Measurements from ENCODE around the gene TADA2A. TPM values are rescaled to one million over a fixed set of nuclear protein-coding genes. Genes with fewer than 3 reads are reported as not detected.

TADA2A gene
- total RNA-seq, 2 donors from 2014 or later, result 8.1 to 14.7 TPM

- peaks cover 20 to 30% of the 10 kb centered on the region in 2 donors for H3K4me1 ChIP-seq (ENCODE audit: control insufficient read depth in 1 of 2, low read depth in 2 of 2)
- no peaks in the 10 kb centered on the region for H3K27me3 ChIP-seq (replicated peaks; ENCODE audit: insufficient read depth)
- ATAC-seq (ENCODE audit: insufficient number of reproducible peaks, low FRiP score, low read depth), result peak; percentile 95
- peak; percentile 79 for DNase-seq (ENCODE audit: low spot score)
- TF ChIP-seq CTCF (IDR thresholded peaks at IDR 0.05), result no peak
- peak overlapping the region; percentile 83 to 84 for H3K27ac ChIP-seq
- H3K36me3 ChIP-seq, result no peaks in the 10 kb centered on the region
- H3K9me3 ChIP-seq, result no peaks in the 10 kb centered on the region
- H3K4me3 ChIP-seq, result peak overlapping the region; percentile 99
Measured at GRCh38 chr17:37488607-37489196, 82.0 kb downstream of the TADA2A start.

- DNase-seq (ENCODE audit: low spot score), result no peak
- no peaks in the 10 kb centered on the region for H3K9me3 ChIP-seq
- H3K4me1 ChIP-seq (ENCODE audit: control insufficient read depth in 1 of 2, low read depth in 2 of 2), result peaks cover 20 to 30% of the 10 kb centered on the region in 2 donors
- no peaks in the 10 kb centered on the region for H3K27me3 ChIP-seq (replicated peaks; ENCODE audit: insufficient read depth)
- peak within 1 kb of the TSS; percentile 83 to 84 for H3K27ac ChIP-seq
- H3K36me3 ChIP-seq, result no peaks in the 10 kb centered on the region
- peak; percentile 69 for ATAC-seq (ENCODE audit: insufficient number of reproducible peaks, low FRiP score, low read depth)
- no peak for TF ChIP-seq CTCF (IDR thresholded peaks at IDR 0.05)
- H3K4me3 ChIP-seq, result peak within 1 kb of the TSS; percentile 99
Measured at GRCh38 chr17:37489197-37490001, 82.7 kb downstream of the TADA2A start, which contains the start of gene DUSP14. TSS of gene DUSP14 (plus strand) at chr17:37489891. CDS start at chr17:37512273, 22,382 bp downstream.

DNA sequence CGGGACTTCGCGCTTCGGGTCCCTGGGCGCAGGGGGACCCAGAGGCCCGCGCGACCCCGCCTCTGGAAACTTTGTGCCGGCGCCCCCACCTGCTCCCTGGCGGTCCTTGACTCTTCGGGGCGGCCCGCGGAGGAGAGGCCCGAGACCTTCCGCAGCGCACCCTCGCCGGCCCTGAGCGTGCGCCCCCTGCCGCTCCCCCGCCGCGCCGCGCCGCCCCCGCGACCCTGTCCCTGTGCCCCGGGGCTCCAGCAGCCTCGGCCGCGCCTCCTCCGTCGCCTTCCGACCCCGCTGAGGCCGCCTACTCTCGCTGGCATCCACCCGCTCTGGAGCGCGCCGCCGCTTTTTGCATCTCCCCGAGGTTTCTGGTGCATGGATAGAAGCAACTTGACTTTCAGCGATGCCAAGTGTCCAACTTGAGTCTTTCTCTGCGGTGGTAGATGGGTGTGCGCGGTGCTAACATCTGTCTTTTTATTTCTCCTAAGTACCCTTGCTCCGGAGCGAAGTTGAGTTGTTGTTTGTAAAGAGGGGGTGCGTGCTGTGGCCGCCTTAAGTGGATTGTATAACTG, 83.4 kb downstream of the TADA2A start:
- TF ChIP-seq CTCF (IDR thresholded peaks at IDR 0.05), result no peak
- Histone ChIP-seq H3K27ac (peak overlapping the region; percentile 54 to 74), H3K4me1 (ENCODE audit: control insufficient read depth in 1 of 2, low read depth in 2 of 2) (peaks cover 20 to 30% of the 10 kb centered on the region in 2 donors), H3K9me3 (no peaks in the 10 kb centered on the region), H3K36me3 (no peaks in the 10 kb centered on the region), H3K27me3 (replicated peaks; ENCODE audit: insufficient read depth) (no peaks in the 10 kb centered on the region), H3K4me3 (peak overlapping the region; percentile 99)
- no peak for DNase-seq (ENCODE audit: low spot score)
- no peak for ATAC-seq (ENCODE audit: insufficient number of reproducible peaks, low FRiP score, low read depth)

DNA sequence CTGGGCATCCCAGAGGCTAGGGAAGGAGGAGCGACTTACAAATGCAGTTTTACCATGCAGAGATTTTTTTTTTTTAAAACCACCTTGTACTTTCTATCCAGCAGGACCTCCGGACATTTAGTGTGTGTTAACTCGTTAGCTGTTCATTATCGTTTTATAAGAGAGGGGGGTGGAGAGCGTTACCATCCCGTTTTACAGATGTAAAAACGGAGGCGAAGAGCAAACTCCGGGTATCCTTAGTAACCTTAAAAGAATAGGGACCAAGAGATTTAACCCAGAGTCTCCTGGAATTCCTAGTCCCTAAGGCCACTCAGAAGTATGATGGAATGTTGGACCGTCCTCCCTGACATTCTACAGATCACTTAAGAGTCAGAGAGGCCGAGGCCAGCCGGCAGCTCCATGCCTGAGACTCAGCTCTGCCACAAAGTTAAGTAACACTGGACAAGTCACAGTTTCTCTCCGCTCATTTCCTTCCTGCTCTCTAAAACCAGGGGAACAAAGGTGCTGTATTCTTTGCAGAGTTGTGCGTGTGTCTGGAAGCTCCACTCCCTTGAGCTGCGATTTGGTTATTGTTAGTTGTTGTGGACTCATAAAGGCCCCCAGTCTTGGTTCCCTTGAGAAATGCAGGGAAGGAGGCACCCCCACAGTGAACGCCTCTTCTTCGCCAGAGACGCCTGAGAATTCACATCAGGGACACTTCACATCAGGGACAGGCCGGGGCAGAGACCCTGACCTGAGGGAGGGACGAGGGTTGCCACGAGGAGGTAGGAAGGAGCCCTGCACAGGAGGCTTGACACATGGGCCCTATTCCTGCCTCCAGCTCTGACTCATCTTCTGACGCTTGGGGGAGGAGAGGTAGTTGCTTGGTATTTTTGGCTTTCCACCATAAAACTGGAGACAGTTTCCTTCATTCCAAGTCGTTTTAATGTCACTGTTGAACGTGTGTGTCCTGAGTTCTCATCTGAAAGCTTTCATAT, 84.2 kb downstream of the TADA2A start:
- TF ChIP-seq CTCF (IDR thresholded peaks at IDR 0.05), result no peak
- no peaks in the 10 kb centered on the region for H3K9me3 ChIP-seq
- no peaks in the 10 kb centered on the region for H3K36me3 ChIP-seq
- no peak for ATAC-seq (ENCODE audit: insufficient number of reproducible peaks, low FRiP score, low read depth)
- H3K27ac ChIP-seq, result peak overlapping the region; percentile 54 to 74
- H3K4me3 ChIP-seq, result peak overlapping the region; percentile 99
- no peaks in the 10 kb centered on the region for H3K27me3 ChIP-seq (replicated peaks; ENCODE audit: insufficient read depth)
- H3K4me1 ChIP-seq (ENCODE audit: control insufficient read depth in 1 of 2, low read depth in 2 of 2), result peaks cover 20 to 30% of the 10 kb centered on the region in 2 donors
- no peak for DNase-seq (ENCODE audit: low spot score)

Data from thoracic aorta (tissue), 2 donors.